Dedifferentiated amniotic fluid mesenchymal stem cell (primary cell): Measurements from ENCODE around the gene AKAP13.

Source experiments
- DNase-seq: peaks from one replicate; pipeline ENCODE4 v3.0.0-alpha.2; 2016; ENCODE audit errors: extremely low spot score

AKAP13 gene

GRCh38 chr15:85389306-85389650 is 8.9 kb downstream of the AKAP13 start:
- no peak for DNase-seq

GRCh38 chr15:85389772-85390171 is 9.4 kb downstream of the AKAP13 start:
- DNase-seq: no peak

- no peak for DNase-seq
These were observed 12.8 kb downstream of the AKAP13 start for GRCh38 chr15:85393210-85393609.

GRCh38 chr15:85394554-85395333 is 14.3 kb downstream of the AKAP13 start:
- DNase-seq: no peak

GRCh38 chr15:85396554-85396953 is 16.2 kb downstream of the AKAP13 start:
- DNase-seq: no peak

- no peak for DNase-seq
These were observed 16.7 kb downstream of the AKAP13 start for GRCh38 chr15:85397151-85397550.

- no peak for DNase-seq
These were observed 17.5 kb downstream of the AKAP13 start for GRCh38 chr15:85397926-85398325.

GRCh38 chr15:85398822-85399221 is 18.4 kb downstream of the AKAP13 start:
- DNase-seq: no peak

GRCh38 chr15:85399627-85400026 is 19.2 kb downstream of the AKAP13 start:
- no peak for DNase-seq

- no peak for DNase-seq
These were observed 20.2 kb downstream of the AKAP13 start for GRCh38 chr15:85400606-85401005.

GRCh38 chr15:85401108-85401774 is 20.8 kb downstream of the AKAP13 start:
- DNase-seq: no peak

- DNase-seq: no peak
These were observed 21.9 kb downstream of the AKAP13 start for GRCh38 chr15:85402195-85402881.

GRCh38 chr15:85403745-85404144 is 23.3 kb downstream of the AKAP13 start:
- DNase-seq: peak; percentile 34

GRCh38 chr15:85404176-85404917 is 23.9 kb downstream of the AKAP13 start:
- no peak for DNase-seq

GRCh38 chr15:85404918-85405866 is 24.8 kb downstream of the AKAP13 start:
- DNase-seq: no peak

- peak; percentile 77 for DNase-seq
These were observed 26.5 kb downstream of the AKAP13 start for GRCh38 chr15:85406916-85407315.

GRCh38 chr15:85407421-85408269 is 27.2 kb downstream of the AKAP13 start:
- DNase-seq: peak; percentile 79

- no peak for DNase-seq
These were observed 27.9 kb downstream of the AKAP13 start for GRCh38 chr15:85408270-85408746.

- DNase-seq: peak; percentile 40
These were observed 31.7 kb downstream of the AKAP13 start for GRCh38 chr15:85412066-85412465.
